T-helper 2 cell treated with Interferon-gamma antibody and Interleukin-4, amounts not matched to agents 5 μg/mL and 100 μg/mL, for 36 hours (primary cell): ENCODE results near the gene TMEM132C.

Source experiments
- DNase-seq: peaks from one replicate; pipeline ENCODE4 v3.0.0; 2021; ENCODE audit warnings: low spot score
- H3K27ac Mint-ChIP-seq: one replicate; pipeline ENCODE4 v1.8.0; 2021; ENCODE audit warnings: mild to moderate bottlenecking, mixed read lengths
- H3K27me3 Mint-ChIP-seq: one replicate; pipeline ENCODE4 v1.8.0; 2021; ENCODE audit warnings: low read depth, mixed read lengths
- H3K36me3 Mint-ChIP-seq: one replicate; pipeline ENCODE4 v1.8.0; 2021; ENCODE audit warnings: low read depth, mixed read lengths
- H3K4me1 Mint-ChIP-seq: one replicate; pipeline ENCODE4 v1.8.0; 2021; ENCODE audit warnings: low read depth, mixed read lengths
- H3K4me3 Mint-ChIP-seq: one replicate; pipeline ENCODE4 v1.8.0; 2022; ENCODE audit warnings: mild to moderate bottlenecking, moderate library complexity, mixed read lengths
- H3K9me3 Mint-ChIP-seq: one replicate; pipeline ENCODE4 v1.8.0; 2021; ENCODE audit warnings: mixed read lengths

Gene TMEM132C

DNA sequence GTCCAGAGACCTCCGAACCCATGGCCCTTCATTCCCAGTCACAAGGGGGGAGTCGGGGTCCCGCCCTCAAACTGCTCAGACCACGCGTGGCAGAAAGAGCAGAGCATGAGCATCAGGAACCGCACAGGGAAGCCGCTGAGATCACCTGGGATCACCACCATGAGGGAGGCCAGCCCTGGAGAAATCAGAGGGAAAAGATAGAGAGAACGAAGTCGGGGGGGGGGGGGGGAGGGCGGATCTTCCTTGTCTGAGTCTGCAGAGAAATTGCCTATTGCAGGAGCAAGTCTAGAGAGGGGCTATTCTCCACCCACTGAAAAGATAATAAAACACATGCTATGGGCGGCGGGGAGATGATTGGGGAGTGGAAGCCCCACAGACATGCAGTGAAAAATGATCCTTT is 884 bp upstream of the TMEM132C start:
- Mint-ChIP-seq H3K4me3 (no peak overlapping the region), H3K36me3 (no peaks in the 10 kb centered on the region), H3K27ac (no peak overlapping the region), H3K9me3 (peaks cover 5% of the 10 kb centered on the region), H3K4me1 (no peaks in the 10 kb centered on the region), H3K27me3 (peaks cover 38% of the 10 kb centered on the region)
- no peak for DNase-seq

DNA sequence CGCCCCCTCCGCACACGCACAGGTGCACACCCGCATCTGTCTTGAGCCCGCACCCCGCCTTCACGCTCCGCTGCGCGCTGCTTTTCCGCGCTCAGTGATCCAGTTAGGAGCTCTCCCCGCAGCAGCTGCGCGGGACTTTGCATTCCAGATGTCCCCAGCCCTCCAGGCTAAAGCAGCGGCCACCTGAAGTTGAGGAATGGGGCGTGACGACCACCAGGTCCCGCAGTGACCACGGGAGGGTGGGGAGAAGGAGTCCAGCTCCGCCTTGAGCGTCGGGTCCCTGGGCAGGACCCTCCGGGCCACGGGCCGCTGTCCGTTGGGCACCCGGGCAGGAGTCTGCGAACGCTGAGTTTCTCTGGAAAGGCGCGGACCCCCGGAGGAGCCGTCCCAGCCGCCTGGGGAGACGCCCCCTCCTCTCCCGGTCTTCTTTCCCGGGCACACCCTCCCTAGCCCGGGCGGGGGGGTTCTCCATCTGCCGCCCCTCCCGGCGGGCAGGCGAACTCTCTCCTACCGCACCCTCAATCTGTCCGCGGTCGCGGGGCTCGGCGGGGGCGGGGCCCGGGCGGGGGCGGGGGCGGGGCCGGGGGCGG is 334 bp upstream of the TMEM132C start:
- no peak for DNase-seq
- Mint-ChIP-seq H3K27ac (no peak overlapping the region), H3K4me3 (no peak overlapping the region), H3K27me3 (peaks cover 38% of the 10 kb centered on the region), H3K36me3 (no peaks in the 10 kb centered on the region), H3K4me1 (no peaks in the 10 kb centered on the region), H3K9me3 (peaks cover 5% of the 10 kb centered on the region)

DNA sequence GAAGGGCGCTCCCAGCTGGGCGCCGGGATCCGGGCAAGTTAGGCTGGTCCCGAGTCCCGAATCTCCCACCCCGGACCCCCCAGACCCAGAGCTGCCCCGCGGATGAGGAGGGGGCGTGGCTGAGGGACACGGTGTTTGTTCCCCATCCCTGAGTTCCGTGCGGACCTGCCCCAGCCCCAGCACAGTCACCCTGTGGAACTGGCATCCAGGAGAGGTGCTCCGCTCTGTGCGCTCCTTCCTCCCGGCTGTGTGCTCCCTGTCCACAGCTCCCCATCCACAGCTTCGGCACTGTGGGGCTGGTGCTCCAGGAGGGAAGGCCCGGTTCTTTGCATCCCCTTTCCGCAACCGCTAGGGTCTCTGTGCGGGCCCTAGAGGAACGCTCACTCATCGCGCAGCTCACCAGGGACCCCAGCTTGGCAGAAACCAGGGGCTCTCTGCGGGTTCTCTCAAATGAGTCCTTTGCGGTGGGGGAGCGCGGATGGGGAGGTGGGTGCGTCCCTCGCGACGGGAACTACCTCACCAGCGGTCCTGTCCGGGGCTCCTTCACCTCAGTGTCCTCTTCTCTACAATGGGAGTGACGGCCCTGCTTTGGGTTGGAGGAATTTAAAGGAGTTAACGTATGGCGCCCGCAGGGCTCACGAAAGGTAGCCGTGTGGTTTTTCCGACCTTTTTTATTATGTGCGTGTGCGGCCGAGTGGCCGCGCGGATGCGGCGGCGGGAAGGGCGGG is 845 bp downstream of the TMEM132C start:
- Mint-ChIP-seq H3K36me3 (no peaks in the 10 kb centered on the region), H3K4me1 (no peaks in the 10 kb centered on the region), H3K27ac (no peak overlapping the region), H3K27me3 (peaks cover 38% of the 10 kb centered on the region), H3K9me3 (peaks cover 8% of the 10 kb centered on the region), H3K4me3 (no peak overlapping the region)
- no peak for DNase-seq

DNA sequence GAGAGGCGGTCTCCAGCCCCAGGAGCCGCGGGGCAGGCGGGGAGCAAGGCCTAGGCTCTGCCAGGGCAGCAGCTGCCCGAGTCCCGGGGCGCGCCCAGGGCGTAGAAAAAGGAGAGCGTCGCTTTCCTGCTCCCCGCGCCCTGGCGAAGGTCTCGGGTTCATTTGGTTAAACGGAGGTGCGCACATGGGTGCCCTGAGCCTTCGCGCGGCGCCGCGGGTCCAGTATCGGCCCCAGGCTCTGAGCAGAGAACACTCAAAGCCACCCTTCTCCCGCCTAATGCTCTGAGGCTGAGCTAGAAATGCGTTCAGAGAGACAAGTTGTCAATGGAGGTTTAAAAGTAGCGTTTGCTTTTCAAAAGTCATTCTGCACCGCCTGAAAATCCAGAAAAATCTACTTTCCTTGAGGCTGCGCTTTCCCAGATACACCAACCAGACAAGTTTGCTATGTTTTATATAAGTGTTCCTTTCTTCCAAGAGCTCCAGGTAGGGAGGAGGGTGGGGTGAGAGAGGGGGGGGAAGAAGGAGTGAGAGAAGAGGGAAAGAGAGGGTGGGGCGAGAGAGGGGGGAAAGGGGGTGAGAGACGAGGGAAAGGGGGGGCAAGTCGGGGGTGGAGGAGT is 1.5 kb downstream of the TMEM132C start:
- Mint-ChIP-seq H3K4me3 (no peak overlapping the region), H3K27ac (no peak overlapping the region), H3K4me1 (no peaks in the 10 kb centered on the region), H3K9me3 (peaks cover 8% of the 10 kb centered on the region), H3K27me3 (peaks cover 38% of the 10 kb centered on the region), H3K36me3 (no peaks in the 10 kb centered on the region)
- no peak for DNase-seq

DNA sequence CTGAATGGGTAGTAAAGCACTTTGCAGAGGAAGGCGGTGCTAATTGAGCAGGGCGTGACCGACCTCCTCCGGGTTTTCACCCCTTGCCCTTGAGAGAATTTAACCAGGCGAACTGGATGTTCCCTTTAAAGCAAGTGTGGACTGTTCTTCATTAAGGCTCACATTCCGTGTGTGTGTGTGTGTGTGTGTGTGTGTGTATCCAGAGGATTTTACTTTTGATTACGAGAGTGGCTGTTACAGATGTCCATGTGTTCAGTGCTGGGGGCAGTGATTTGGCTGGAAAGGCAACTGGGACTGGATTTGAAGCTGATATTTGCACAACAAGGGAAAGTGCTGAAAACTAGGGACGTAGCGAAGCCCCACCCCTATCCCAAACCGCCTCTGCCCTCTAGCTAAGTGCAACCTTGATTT is 2.2 kb downstream of the TMEM132C start:
- no peaks in the 10 kb centered on the region for H3K36me3 Mint-ChIP-seq
- no peak for DNase-seq
- no peak overlapping the region for H3K27ac Mint-ChIP-seq
- peaks cover 38% of the 10 kb centered on the region for H3K27me3 Mint-ChIP-seq
- no peaks in the 10 kb centered on the region for H3K4me1 Mint-ChIP-seq
- peaks cover 7% of the 10 kb centered on the region for H3K9me3 Mint-ChIP-seq
- no peak overlapping the region for H3K4me3 Mint-ChIP-seq

DNA sequence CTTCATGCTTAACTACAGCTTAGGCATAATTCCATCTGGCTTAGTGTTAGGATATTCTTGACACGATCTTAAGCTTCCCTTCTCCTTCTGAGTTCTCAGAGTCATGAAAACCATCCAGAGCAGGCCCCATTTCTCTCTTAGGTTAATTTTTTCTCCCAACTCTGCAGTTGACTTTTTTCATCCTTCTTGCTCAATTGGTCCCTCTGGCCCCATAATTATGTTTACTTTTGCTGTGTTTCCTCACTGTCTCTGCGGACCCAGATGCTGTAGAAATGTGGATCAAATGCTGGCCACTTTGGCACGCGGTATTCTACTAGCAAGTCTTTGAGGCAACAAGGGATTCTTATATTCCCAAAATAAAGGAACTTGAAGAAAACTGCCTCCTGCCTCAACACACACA is 9.5 kb downstream of the TMEM132C start:
- peaks cover 27% of the 10 kb centered on the region for H3K9me3 Mint-ChIP-seq
- H3K27me3 Mint-ChIP-seq: no peaks in the 10 kb centered on the region
- no peak overlapping the region for H3K27ac Mint-ChIP-seq
- H3K4me3 Mint-ChIP-seq: no peak overlapping the region
- no peak for DNase-seq
- H3K36me3 Mint-ChIP-seq: no peaks in the 10 kb centered on the region
- no peaks in the 10 kb centered on the region for H3K4me1 Mint-ChIP-seq

DNA sequence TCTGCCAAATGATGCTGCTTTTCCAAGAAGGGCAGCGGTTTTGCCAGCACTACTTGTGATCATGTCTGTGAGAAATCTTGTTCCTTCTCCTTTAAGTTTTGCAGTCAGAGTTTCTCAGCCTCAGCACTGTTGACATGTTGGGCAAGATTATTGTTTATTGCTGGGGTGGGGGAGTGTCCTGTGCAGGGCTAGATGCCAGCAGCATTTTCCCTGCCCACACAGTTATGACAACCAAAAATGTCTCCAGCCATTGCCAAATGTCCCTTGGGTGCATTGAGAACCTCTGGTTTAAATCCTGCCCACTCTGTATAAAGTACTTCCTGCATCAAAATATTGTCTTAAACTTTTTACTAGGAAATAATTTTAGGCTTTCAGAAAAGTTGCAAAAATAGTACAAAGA is 20.0 kb downstream of the TMEM132C start:
- no peak overlapping the region for H3K27ac Mint-ChIP-seq
- H3K4me3 Mint-ChIP-seq: no peak overlapping the region
- DNase-seq: no peak
- no peaks in the 10 kb centered on the region for H3K4me1 Mint-ChIP-seq
- H3K9me3 Mint-ChIP-seq: peaks cover 5% of the 10 kb centered on the region
- H3K36me3 Mint-ChIP-seq: no peaks in the 10 kb centered on the region
- no peaks in the 10 kb centered on the region for H3K27me3 Mint-ChIP-seq

DNA sequence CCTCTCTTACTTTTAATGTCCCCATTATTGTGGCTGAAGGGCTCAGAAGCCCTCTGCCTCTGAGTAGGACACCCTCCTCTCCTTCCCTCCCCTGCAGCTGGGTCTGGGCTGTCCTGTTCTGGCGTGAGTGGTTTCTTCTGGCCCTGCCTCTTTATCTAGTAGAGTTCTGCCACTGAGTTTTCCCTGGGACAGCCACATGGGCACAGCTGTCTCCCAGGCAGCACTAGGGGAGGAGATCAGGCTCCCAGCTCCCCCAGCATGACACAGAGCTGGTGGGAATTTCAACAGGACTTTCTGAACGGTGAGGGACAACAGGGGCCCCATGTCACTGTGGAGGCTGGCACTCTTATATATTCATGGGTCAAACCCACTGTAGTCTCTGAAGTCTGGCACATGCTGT is 21.4 kb downstream of the TMEM132C start:
- Mint-ChIP-seq H3K4me3 (no peak overlapping the region), H3K27ac (no peak overlapping the region), H3K4me1 (no peaks in the 10 kb centered on the region), H3K36me3 (no peaks in the 10 kb centered on the region), H3K9me3 (peaks cover 5% of the 10 kb centered on the region), H3K27me3 (no peaks in the 10 kb centered on the region)
- DNase-seq: no peak

DNA sequence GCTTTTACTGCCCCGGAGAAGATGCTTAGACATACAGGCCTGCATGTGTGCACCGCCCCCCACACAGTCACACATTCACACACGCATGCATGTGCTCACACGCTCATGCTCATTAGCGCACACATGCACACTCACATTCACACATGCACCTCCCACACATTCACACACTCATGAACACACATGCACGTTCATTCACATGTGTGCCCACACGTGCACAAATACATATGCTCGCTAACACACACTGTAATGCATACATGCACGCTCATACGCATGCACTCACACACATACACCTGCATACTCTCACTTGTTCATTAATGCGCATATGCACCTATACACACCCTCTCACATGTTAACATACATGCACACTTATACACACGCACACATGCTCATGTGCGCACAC is 21.9 kb downstream of the TMEM132C start:
- DNase-seq: no peak
- no peaks in the 10 kb centered on the region for H3K36me3 Mint-ChIP-seq
- H3K4me1 Mint-ChIP-seq: no peaks in the 10 kb centered on the region
- peaks cover 5% of the 10 kb centered on the region for H3K9me3 Mint-ChIP-seq
- H3K27me3 Mint-ChIP-seq: no peaks in the 10 kb centered on the region
- no peak overlapping the region for H3K27ac Mint-ChIP-seq
- no peak overlapping the region for H3K4me3 Mint-ChIP-seq

DNA sequence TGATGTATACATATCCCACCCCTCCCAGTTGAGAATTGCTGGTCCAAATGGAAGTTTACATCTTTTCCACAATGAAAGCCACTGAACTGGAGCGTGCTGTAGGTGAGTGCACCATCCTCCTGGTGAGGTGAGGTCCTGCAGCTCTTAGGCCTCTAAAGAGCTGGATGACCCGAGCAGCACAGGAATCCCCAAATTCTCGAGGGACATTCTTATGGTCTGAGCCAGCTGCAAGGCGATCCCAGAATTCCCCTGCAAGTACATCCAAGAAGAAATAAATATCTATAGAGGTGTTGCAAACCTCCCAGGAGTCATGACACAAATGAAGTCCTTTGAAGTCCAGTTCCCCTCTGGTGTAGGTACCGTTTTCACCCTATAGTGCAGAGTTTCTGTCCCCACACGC is 24.0 kb downstream of the TMEM132C start:
- no peaks in the 10 kb centered on the region for H3K36me3 Mint-ChIP-seq
- no peaks in the 10 kb centered on the region for H3K4me1 Mint-ChIP-seq
- H3K27me3 Mint-ChIP-seq: no peaks in the 10 kb centered on the region
- no peak overlapping the region for H3K27ac Mint-ChIP-seq
- no peak overlapping the region for H3K4me3 Mint-ChIP-seq
- no peak for DNase-seq
- peaks cover 5% of the 10 kb centered on the region for H3K9me3 Mint-ChIP-seq

DNA sequence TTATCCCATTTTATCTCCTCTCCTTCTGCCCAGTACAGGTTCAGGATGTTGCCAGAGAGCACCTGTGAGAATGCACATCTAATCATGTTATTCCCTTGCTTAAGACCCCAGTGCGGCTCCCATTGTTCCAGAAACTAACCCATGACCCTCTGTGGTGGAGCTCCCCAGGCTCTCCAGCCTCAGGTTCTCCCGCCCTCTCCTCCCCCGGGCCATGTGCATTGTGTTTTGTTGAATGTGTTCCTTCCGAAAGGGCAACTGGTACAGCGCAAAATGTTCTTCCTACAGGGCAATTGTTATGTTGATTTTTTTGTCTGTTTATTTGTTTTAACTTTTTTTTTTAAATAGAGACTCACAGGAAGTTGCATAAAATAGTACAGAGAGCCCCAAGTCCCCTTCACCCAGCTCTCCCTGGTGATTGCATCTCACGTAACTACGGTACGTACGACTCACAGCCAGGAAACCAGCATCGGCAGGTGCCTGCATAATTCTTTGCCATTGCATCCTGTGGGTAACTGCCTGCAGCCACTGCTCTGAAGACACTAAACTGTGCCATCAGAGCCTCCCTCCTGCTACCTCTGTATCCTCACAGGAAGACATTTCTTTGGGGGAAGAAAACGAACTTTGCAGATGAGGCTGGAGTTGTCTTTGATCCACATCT is 31.2 kb downstream of the TMEM132C start:
- Mint-ChIP-seq H3K36me3 (no peaks in the 10 kb centered on the region), H3K4me3 (no peak overlapping the region), H3K4me1 (no peaks in the 10 kb centered on the region), H3K9me3 (peaks cover 16% of the 10 kb centered on the region), H3K27me3 (no peaks in the 10 kb centered on the region), H3K27ac (no peak overlapping the region)
- no peak for DNase-seq

DNA sequence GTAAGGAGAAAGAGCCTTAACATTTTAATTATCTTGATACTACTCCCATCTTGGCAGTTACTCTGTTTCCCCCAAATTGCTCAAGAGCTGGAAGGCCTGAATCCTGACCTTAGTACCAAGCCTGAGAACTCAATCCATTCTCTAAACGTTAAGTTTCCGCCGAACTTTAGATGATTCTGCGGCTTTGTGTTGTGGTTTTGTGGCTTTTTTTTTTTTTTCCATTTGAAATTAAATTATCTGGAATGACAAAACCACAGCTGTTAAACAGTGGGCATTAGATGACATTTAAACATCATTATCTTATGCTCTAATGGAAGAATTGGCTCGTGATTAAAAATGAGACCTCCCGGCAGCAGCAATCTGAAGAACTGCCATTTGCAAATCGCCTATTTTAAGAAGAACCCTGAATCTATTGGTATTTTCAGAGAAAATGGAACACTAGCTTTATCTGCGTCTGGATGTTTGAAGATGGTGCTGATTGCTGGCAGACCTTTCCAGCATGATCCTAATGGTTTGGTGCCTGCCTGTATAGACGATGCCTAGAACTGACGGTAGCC is 38.4 kb downstream of the TMEM132C start:
- H3K4me3 Mint-ChIP-seq: no peak overlapping the region
- H3K36me3 Mint-ChIP-seq: no peaks in the 10 kb centered on the region
- no peaks in the 10 kb centered on the region for H3K27me3 Mint-ChIP-seq
- no peak overlapping the region for H3K27ac Mint-ChIP-seq
- no peaks in the 10 kb centered on the region for H3K4me1 Mint-ChIP-seq
- no peak for DNase-seq
- peaks cover 34% of the 10 kb centered on the region for H3K9me3 Mint-ChIP-seq

DNA sequence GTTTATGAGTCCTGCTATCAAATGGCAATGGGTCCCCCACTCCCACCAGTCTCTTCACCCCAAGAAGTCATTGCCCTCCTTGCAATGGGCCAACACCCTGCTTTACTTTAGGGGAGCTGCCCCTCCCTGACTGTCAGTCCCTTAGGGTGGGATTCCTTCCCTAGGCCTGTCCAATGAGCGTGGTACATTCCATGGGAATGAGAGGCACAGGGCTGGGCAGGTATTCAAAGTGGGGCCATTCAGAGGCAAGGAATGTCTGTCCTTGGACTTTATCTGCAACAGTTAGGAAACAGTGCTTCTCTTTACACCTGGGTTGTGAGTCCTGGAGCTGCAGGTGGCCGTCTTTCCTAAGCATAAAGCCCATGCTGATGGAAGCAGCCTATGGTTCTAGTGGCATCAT is 40.8 kb downstream of the TMEM132C start:
- DNase-seq: no peak
- no peak overlapping the region for H3K27ac Mint-ChIP-seq
- no peaks in the 10 kb centered on the region for H3K27me3 Mint-ChIP-seq
- H3K4me3 Mint-ChIP-seq: no peak overlapping the region
- H3K9me3 Mint-ChIP-seq: peaks cover 38% of the 10 kb centered on the region
- H3K36me3 Mint-ChIP-seq: no peaks in the 10 kb centered on the region
- H3K4me1 Mint-ChIP-seq: no peaks in the 10 kb centered on the region

DNA sequence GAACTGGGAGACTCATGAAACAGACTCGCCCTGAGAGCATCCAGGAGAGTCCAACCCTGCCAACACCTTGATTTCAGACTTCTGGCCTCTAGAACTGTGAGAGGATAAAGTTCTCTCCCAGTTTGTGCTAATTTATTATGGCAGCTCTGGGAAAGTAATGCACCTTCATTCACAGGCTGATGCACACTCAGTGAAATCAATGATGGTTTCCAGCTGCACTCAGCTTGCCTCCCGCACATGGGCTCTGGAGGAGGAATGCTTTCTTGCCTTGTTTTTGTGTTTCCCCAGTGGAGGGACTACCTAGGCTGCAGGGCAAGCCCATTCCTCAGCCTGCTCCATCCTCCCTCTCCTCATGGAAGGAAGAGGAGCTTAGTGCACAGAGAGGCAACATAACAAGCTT is 45.7 kb downstream of the TMEM132C start:
- no peaks in the 10 kb centered on the region for H3K27me3 Mint-ChIP-seq
- H3K4me1 Mint-ChIP-seq: no peaks in the 10 kb centered on the region
- H3K4me3 Mint-ChIP-seq: no peak overlapping the region
- peaks cover 35% of the 10 kb centered on the region for H3K9me3 Mint-ChIP-seq
- no peak overlapping the region for H3K27ac Mint-ChIP-seq
- DNase-seq: no peak
- H3K36me3 Mint-ChIP-seq: no peaks in the 10 kb centered on the region
